ENCODE measurements around the gene UNC119B.

UNC119B gene

GRCh38 chr12:120688527-120689071 is 21.7 kb upstream of the UNC119B start:
- peak; percentile 41 for DNase-seq (ENCODE audit: low read depth)

GRCh38 chr12:120689397-120690082 is 20.7 kb upstream of the UNC119B start:
- DNase-seq (ENCODE audit: low read depth), result no peak

GRCh38 chr12:120690083-120690450 is 20.2 kb upstream of the UNC119B start:
- no peak for DNase-seq (ENCODE audit: low read depth)

DNA sequence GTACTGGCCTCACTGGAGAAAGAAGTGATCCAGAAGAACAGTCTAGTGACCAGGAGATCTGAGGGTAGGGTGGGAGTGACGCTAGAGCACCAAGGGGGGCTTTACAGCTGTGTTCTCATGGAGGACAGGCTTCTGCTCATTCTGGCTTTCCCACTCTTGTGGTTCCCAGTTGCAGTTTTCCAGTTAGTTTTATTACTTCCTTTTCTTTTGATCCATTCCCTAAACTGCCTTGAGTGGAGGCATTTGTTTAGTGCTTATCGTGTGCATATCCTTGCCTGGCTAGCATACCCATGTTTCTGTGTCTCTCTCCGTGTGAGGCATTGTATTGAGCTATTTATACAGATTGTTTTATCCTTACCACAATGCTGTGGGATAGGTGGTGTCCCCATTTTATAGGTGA is 19.3 kb upstream of the UNC119B start:
- DNase-seq (ENCODE audit: low read depth), result no peak

DNA sequence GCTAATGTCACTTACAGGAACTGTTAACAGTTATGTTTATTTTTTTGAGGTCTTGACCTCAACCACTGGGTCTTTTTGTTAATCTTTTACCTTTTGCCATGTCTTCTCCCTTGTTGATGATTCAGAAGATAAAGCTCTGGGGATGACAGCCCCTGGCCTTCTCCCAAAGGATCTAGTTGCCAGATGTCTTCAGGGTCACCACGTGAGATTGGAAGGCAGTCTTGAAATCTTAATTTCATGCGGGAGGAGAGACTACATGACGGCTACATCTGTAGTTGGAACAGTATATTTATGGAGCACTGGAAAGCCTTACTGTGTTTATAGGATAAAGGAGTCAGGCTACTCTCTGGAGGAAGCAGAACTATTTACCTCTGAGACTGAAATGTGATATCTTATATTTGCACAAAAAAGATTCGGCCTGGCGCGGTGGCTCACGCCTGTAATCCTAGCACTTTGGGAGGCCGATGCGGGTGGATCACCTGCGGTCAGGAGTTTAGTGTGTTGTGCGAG is 17.7 kb upstream of the UNC119B start:
- DNase-seq (ENCODE audit: low read depth), result peak; percentile 37

DNA sequence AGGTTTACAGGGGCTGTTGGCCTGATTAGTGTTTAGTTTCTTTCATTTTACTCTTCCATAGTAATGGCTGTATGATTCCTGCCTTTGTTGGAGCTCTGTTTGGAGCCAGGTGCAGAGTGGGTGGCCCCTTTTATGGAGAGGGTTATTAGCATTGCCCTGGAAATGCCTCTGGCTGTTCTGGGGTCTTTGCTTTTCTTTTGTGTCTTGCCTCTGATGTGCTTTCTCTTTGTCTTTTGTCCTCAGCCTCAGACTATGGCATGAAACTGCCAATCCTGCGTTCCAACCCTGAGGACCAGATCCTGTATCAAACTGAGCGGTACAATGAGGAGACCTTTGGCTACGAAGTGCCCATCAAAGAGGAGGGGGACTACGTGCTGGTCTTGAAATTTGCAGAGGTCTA is 16.4 kb upstream of the UNC119B start:
- DNase-seq (ENCODE audit: low read depth), result no peak

DNA sequence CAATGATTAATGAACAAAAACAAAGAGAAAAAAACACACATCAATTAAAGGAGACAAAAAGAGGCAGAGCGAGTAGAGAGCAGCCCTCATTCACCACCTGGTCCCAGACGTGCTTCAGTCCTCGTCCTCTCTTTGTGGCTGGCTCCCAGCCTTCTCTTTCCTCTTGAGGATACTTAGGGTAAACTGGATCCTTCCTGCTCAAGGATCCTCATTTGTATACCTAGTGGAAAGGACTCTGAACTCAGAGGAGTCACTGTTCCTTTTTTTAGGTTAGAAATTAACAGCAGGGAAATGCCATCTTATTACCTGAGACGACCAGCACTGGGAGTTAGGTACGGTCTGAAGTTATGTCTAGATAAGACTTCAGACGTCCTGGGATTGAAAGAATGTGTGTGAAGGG is 13.6 kb upstream of the UNC119B start:
- no peak for DNase-seq (ENCODE audit: low read depth)

DNA sequence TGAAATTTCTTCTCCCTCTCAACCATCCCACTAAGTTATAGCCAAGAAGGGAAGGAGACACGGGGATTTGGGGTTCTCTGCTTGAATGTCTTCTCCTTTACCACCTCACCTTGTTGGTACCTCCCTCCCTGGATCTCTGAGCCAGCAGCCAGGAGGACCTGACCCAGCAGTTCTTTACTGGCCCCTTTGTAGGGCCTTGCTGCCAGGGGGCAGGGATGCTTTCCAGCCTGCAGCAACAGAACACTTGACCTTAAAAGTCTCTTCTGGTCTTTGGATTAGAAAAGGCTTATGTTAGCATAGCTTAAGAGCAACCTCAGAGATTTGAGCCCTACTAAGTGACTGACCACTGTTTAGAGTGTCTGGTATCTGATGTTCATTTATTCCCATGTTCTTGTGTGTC is 12.9 kb upstream of the UNC119B start:
- no peak for DNase-seq (ENCODE audit: low read depth)

DNA sequence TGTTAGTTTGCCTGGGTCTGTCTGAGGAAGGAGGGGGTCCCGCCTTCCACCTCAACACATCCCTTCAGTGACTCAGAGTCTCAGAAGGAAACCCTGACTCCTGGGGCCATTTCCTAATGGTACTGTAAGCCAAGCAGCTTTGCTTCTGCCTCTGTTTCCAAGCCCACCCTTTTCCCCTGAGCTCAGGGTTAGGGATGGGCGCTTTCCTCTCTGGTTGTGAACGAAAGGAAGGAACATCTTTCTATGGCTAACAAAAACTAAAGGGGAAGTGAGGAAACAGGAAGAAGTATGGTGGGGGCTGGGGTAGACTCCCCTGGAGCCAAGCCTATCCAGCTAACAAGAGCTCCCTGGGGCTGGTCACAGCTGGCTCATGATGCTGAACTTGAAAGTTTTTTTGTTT is 11.6 kb upstream of the UNC119B start:
- no peak for DNase-seq (ENCODE audit: low read depth)

GRCh38 chr12:120699553-120699952 is 10.7 kb upstream of the UNC119B start:
- DNase-seq (ENCODE audit: low read depth), result no peak

DNA sequence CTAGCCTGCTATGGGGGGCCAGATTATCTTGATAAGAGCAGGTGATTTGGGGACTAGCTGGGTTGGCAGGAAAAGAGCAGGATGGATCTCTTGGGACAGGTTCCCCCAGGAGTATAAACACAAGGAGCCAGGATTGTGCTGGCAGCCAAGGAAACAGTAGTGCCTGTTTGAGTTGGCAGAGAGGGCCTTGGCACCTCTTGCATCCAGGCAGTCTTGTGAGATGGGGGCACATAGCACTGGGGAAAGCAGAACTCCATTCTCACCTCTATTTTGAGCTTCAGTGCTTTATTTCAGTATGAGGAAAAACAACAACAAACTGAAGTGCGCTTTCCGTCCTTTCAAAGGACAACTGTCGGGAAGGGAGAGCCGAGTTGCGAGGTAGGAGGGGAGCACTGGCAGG is 9.4 kb upstream of the UNC119B start:
- DNase-seq (ENCODE audit: low read depth), result no peak

GRCh38 chr12:120702637-120703036 is 7.6 kb upstream of the UNC119B start:
- DNase-seq (ENCODE audit: low read depth), result no peak

DNA sequence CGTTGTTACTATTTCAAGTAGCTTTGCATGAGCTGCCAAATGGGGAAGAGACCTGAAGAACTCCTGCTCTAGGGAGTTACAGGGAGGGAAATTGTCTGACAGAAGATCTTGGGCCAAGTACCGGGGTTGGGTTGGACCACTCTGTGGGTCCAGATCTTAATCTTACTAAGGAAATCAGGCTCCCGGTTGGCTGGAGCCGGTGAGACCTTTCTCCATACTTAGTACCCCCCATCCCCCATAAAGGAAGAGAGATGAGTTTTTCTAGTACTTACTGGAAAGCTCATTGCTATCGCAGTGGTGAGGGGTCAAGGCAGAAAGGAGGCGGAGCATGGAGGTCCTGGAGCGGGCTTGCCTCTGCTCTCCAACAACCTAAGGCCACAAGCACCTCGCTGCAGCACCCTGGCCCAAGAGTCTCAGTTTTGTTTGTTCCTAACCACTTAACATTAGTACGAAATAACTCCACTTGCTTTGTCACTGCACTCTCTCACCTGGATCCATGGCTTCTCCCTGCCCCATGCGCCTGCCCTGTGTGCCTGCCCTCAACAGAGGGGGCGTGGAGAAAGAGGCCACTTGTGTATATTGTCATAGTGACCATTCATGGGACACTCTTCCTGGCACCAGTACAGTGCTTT is 6.8 kb upstream of the UNC119B start:
- DNase-seq (ENCODE audit: low read depth), result no peak

DNA sequence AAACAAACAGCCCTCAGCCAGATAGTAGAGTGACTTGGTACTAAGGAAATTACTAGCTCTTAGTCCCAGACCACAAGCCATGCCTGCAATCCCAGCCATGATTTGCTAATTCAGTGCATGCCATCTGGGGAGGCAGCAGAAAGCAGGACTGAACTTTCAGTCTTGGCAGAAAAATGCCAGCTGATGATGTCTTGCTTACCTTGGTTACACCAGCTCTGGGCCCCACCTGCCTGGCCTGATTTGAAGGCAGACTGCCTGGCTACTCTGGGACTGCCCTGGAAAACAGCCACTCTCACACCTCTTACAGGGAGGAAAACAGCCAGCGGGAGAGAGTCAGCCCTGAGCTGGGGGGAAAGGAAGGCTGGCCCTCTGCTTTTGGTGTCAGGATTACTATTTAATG is 4.6 kb upstream of the UNC119B start:
- no peak for DNase-seq (ENCODE audit: low read depth)

DNA sequence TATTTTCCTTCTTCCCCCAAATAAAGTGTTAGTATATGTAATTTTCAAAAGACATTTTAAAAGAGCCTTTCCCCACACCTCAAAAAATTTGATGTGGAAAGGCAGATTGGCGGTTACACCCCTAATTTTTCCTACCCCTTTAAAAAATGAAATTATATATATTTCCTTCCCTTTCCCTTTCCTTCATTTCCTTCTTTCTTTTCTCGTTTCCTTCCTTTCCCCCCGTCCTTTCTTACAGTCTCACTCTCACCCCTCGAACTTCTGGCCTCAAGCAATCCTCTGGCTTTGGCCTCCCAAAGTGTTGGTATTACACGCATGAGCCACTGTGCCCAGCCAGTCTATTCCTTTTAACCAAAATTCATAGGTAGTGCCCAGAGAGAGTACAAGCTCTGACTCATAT is 4.2 kb upstream of the UNC119B start:
- DNase-seq (ENCODE audit: low read depth), result no peak

DNA sequence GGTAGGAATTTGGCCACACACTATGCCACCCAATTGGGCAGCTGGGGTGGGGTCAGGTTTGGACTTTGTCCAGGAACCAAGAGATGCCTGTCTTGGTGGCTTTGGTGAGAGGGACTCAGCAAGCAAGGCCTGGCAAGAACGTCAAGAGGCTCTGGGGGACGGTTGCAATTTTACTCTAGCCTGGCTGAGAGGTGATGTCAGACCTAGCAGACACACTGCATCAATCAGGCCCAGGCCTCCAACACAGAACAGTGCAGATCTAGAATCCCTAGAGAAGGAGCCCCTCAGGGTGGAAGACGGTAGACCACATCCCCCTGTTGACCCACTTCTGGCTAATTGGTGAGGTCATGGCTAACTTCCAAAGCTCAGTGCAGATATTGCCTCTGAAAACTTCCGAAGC is 1.6 kb upstream of the UNC119B start:
- DNase-seq (ENCODE audit: low read depth), result no peak

GRCh38 chr12:120710805-120711296 is 593 bp downstream of the UNC119B start:
- peak; percentile 40 for DNase-seq (ENCODE audit: low read depth)

DNA sequence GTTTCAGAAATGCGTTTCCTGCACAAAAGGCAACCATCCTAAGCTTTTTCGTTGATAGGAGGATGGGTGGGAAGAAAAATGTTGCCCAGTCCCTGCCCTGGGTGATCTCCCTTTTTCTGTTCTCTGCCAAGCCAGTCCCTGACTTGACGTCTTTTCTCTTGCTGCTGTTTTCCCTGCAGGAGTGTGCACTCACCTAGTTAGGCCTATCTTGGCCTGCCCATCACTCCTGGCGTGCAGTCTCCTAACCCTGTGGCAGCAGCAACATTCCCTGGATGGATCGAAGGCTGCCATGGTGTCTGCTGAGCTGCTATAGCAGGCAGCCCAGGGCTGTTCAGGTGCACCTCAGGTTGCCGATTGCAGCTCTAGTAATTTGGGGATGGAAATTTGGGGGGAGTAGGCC is 1.2 kb downstream of the UNC119B start:
- no peak for DNase-seq (ENCODE audit: low read depth)

- DNase-seq (ENCODE audit: low read depth), result no peak
These were observed 2.4 kb downstream of the UNC119B start for GRCh38 chr12:120712610-120713009.

DNA sequence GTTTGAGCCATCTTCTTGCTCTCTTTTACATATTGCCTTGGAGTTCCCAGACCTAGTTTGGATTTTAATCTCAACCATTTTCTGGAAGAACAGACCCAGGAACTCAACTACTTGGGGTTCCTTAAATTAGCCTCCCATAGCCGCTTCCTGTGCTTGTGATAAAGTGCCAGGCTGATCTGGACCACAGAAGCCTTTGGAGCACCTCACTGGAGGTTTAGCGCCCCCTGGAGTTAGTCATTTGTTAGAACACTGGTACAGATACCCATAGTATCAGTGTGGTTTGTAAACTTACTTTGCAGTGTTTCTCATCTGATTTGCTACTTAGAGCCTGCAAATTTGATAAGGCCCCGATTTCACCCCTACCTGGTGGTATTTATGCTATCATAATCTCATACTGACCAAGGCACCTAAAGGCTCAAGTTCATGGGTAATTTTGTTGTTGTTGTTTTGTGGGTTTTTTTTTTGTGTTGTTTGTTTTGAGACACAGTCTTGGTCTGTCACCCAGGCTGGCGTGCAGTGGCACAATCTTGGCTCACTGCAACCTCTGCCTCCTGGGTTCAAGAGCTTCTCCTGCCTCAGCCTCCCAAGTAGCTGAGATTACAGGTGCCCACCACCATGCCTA is 3.7 kb downstream of the UNC119B start:
- DNase-seq (ENCODE audit: low read depth), result peak; percentile 88

GRCh38 chr12:120718055-120718454 is 7.8 kb downstream of the UNC119B start:
- DNase-seq (ENCODE audit: low read depth), result no peak

- no peak for DNase-seq (ENCODE audit: low read depth)
These were observed 8.8 kb downstream of the UNC119B start for GRCh38 chr12:120719072-120719471.
